HEK293 (cell line): ENCODE data around the gene LAMB4.

Experiments used
- YY1 ChIP-seq: fragments of 450-650 bp; formaldehyde crosslinking; IDR thresholded peaks from 2 replicates; pipeline ENCODE4 v1.5.1; 2018; ENCODE audit warnings: missing biosample characterization, missing genetic modification characterization
- ZNF121 ChIP-seq: fragments of 450-650 bp; formaldehyde crosslinking; IDR thresholded peaks from 2 replicates; pipeline ENCODE4 v1.5.1; 2016; ENCODE audit warnings: missing biosample characterization, missing genetic modification characterization
- ZNF302 ChIP-seq: fragments of 450-650 bp; formaldehyde crosslinking; IDR thresholded peaks from 2 replicates; pipeline ENCODE4 v1.5.1; 2016; ENCODE audit warnings: missing biosample characterization, missing genetic modification characterization, low read depth
- ZNF830 ChIP-seq: fragments of 450-650 bp; IDR thresholded peaks from 2 replicates; pipeline ENCODE4 v1.5.0; 2018; ENCODE audit warnings: missing biosample characterization, missing genetic modification characterization, low read depth, mild to moderate bottlenecking, moderate library complexity
- TF ChIP-seq, protein P1 (sequence below): fragments of 450-650 bp; formaldehyde crosslinking; IDR thresholded peaks from 2 replicates; pipeline ENCODE4 v1.5.1; 2016; ENCODE audit warnings: missing biosample characterization, missing genetic modification characterization
- TF ChIP-seq, protein P2 (sequence below): fragments of 450-650 bp; formaldehyde crosslinking; IDR thresholded peaks from 2 replicates; pipeline ENCODE4 v1.5.1; 2016; ENCODE audit warnings: missing biosample characterization, missing genetic modification characterization

DNA sequence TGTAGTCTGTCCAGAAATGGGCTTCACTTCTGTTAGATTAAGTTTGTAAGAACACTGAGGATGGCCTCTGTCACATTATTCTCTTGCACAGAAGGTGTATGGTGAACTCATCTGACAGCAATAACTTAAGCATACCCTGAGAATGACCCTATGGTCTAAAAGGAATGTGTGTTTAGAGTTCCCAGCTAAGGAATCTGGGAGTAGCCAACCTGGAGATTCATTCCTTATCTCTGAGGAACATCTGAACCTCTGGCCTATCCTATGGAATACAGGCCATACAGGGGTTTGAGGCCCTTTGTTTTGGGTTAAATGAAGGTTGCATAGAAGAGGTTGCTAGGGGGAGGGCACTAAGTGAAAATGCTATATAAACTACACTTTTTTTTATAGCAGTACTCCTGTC is 41.4 kb downstream of the LAMB4 start:
- TF ChIP-seq ZNF302 (tag by site-specific recombination), result no peak
- no peak for TF ChIP-seq YY1 (tag by site-specific recombination)
- no peak for TF ChIP-seq ZNF121 (tag by site-specific recombination)
- TF ChIP-seq, protein P1, sequence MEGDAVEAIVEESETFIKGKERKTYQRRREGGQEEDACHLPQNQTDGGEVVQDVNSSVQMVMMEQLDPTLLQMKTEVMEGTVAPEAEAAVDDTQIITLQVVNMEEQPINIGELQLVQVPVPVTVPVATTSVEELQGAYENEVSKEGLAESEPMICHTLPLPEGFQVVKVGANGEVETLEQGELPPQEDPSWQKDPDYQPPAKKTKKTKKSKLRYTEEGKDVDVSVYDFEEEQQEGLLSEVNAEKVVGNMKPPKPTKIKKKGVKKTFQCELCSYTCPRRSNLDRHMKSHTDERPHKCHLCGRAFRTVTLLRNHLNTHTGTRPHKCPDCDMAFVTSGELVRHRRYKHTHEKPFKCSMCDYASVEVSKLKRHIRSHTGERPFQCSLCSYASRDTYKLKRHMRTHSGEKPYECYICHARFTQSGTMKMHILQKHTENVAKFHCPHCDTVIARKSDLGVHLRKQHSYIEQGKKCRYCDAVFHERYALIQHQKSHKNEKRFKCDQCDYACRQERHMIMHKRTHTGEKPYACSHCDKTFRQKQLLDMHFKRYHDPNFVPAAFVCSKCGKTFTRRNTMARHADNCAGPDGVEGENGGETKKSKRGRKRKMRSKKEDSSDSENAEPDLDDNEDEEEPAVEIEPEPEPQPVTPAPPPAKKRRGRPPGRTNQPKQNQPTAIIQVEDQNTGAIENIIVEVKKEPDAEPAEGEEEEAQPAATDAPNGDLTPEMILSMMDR (tag by site-specific recombination), result no peak
- TF ChIP-seq, protein P2, sequence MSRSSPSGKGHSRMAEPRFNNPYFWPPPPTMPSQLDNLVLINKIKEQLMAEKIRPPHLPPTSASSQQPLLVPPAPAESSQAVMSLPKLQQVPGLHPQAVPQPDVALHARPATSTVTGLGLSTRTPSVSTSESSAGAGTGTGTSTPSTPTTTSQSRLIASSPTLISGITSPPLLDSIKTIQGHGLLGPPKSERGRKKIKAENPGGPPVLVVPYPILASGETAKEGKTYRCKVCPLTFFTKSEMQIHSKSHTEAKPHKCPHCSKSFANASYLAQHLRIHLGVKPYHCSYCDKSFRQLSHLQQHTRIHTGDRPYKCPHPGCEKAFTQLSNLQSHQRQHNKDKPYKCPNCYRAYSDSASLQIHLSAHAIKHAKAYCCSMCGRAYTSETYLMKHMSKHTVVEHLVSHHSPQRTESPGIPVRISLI, result no peak
- no peak for TF ChIP-seq ZNF830 (tag by site-specific recombination)
